ENCODE data around the gene P4HB.
"Not testable (repeated sequence)": the region's sequence is repeated elsewhere in the genome, so short reads cannot be mapped to it uniquely, and the experiment has no call there.

P4HB gene

DNA sequence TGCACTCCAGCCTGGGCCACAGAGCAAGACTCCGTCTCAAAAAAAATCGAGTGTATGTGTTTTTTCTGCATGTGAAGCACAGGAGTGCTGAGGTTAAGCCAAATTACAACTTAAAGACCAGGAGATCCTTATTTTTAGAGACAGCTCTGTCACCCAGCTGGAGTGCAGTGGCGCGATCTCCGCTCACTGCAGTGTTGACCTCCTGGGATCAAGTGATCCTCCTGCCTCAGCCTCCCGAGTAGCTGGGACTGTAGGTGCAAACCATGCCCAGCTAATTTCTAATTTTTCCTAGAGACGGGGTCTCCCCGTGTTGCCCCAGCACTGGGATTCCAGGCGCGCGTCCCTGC, 18.0 kb downstream of the P4HB start:
- Mint-ChIP-seq H3K27ac (no peak overlapping the region), H3K9me3 (no peaks in the 10 kb centered on the region), H3K4me3 (no peak overlapping the region), H3K27me3 (no peaks in the 10 kb centered on the region), H3K4me1 (ENCODE audit: low read depth) (peaks cover 40% of the 10 kb centered on the region), H3K36me3 (ENCODE audit: low read depth) (peaks cover 52% of the 10 kb centered on the region)
- intact Hi-C loops (cut with micrococcal nuclease) = no loop called here

DNA sequence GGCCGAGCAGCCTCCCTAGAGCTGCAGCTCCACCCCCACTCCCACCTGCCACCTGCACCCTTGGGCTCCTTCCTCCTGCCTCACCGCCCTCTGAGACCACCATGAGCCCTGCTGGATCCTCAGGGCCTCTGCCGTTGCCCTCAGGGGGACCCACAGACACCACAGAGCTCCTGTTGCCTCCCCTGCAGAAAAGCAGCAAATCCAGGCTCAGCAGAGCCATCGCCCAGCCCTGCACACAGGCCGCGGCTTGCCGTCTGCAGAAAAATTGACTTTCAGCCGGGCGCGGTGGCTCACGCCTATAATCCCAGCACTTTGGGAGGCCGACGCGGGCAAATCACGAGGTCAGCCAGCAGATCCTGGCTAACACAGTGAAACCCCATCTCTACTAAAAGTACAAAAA, 18.5 kb downstream of the P4HB start:
- intact Hi-C loops (cut with micrococcal nuclease) = no loop called here
- Mint-ChIP-seq H3K4me3 (no peak overlapping the region), H3K27ac (no peak overlapping the region), H3K36me3 (ENCODE audit: low read depth) (peaks cover 47% of the 10 kb centered on the region), H3K27me3 (no peaks in the 10 kb centered on the region), H3K9me3 (no peaks in the 10 kb centered on the region), H3K4me1 (ENCODE audit: low read depth) (peaks cover 44% of the 10 kb centered on the region)

DNA sequence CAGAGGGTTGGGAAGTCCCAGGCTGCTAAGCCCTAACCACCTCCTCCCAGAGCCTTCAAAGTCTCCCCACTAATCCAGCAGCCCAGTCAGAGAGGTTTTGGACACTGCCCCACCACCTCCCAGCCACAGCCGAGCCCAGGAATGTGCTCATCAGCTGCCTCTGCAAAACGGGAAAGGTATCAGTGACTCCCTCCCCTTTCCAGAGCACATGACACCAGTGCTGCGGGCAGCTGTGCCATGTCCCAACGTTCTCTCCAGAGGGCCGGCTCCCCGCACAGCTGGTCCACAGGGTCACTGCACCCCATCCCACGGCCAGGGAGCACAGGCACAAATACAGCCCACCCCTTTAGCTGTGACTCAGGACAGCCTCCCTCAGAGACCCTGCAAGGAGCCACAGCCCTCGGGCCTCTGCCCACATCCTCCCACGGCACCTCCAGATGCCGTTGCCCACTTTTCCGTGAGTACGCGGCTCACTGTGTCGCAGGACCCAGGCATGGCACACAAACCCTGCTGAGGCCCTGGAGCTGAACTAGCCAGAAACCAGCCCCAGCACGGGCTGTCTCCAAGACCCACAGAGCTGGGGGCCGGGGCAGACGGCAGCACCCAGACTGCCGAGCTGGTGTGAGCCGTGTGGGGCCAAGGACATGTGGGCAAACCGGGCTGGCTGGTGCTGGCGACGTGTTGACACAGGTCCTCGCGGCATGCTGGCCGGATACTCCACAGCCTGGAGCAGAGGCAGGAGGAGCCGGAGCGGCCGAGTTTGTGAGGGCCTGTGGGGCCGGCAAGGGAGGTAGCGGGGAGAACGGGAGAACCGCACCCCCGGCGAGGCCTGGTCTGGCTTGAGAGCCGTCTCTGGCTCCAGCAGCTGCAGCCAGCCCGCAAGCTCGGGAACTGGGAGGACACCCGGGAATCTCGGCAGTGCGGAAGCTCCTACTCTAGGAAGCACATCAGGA, 19.2 kb downstream of the P4HB start:
- intact Hi-C loops (cut with micrococcal nuclease) = no loop called here
- Mint-ChIP-seq H3K27me3 (no peaks in the 10 kb centered on the region), H3K27ac (no peak overlapping the region), H3K4me1 (ENCODE audit: low read depth) (peaks cover 50% of the 10 kb centered on the region), H3K4me3 (no peak overlapping the region), H3K36me3 (ENCODE audit: low read depth) (peaks cover 40% of the 10 kb centered on the region), H3K9me3 (no peaks in the 10 kb centered on the region)

DNA sequence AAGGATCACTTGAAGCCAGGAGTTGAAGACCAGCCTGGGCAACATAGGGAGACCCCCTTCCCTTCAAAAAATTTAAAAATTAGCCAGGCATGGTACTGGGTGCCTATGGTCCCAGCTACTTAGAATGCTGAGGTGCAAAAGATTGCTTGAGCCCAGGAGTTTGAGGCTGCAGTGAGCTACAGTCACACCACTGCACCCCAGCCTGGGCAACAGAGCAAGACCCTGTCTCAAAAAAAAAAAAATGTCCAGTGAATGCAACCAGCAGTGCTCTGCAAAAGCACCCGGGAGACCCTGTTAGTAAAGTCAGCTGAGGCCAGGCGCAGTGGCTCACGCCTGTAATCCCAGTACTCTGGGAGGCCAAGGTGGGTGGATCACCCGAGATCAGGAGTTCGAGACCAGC, 20.3 kb downstream of the P4HB start:
- intact Hi-C loops (cut with micrococcal nuclease); H3K9me3 Mint-ChIP-seq; H3K27ac Mint-ChIP-seq; H3K4me3 Mint-ChIP-seq; H3K27me3 Mint-ChIP-seq: not testable (repeated sequence)
- H3K36me3 Mint-ChIP-seq (ENCODE audit: low read depth) = peaks cover 29% of the 10 kb centered on the region
- peaks cover 55% of the 10 kb centered on the region for H3K4me1 Mint-ChIP-seq (ENCODE audit: low read depth)

DNA sequence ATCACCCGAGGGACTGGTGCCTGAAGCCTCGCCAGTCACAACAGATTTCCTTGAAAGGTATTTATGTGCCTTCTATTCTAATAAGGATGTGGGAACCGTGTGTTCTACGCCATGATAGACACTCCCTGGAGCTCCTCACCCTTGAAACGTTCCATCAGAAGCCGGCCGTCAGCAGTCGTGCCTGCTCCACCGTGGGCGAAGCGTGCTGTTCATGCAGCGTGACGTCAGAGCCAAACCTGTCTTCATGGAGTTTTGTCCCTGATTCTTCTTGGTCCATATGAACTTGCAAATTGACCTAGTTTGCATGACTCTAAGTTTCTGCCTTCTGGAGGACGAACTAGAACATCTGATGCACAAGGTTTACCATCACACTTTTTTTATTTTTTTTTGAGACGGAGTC, 21.0 kb downstream of the P4HB start:
- intact Hi-C loops (cut with micrococcal nuclease) = no loop called here
- H3K9me3 Mint-ChIP-seq = no peaks in the 10 kb centered on the region
- H3K27me3 Mint-ChIP-seq = no peaks in the 10 kb centered on the region
- peaks cover 51% of the 10 kb centered on the region for H3K4me1 Mint-ChIP-seq (ENCODE audit: low read depth)
- H3K36me3 Mint-ChIP-seq (ENCODE audit: low read depth) = peaks cover 22% of the 10 kb centered on the region
- H3K27ac Mint-ChIP-seq = no peak overlapping the region
- H3K4me3 Mint-ChIP-seq = no peak overlapping the region

DNA sequence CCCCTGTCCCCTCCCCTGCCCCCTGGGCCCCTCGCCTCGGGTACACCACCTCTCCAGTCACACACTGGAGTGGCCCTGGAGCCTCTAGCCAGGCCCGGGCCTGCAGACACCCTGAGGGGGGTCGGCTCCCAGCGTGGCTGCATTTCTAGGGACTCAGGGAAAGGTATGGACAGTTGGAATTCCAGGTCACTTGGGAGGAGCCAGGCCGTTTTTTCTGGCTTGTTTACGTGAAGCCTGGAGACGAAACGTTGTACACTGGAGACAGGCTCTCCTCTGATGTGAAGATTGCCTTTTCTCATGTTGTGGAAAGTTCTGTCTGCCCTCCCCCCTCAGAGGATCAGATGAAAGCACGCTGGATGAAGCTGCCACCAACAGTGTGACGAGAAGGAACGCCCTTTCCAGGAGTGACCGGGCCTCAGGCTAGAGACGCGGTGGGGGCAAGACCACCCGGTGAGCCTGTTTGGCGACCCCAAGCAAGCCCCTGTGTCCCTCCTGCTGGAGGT, 21.5 kb downstream of the P4HB start:
- Mint-ChIP-seq H3K4me1 (ENCODE audit: low read depth) (peaks cover 49% of the 10 kb centered on the region), H3K9me3 (no peaks in the 10 kb centered on the region), H3K27me3 (no peaks in the 10 kb centered on the region), H3K36me3 (ENCODE audit: low read depth) (peaks cover 17% of the 10 kb centered on the region), H3K27ac (no peak overlapping the region), H3K4me3 (no peak overlapping the region)
- intact Hi-C loops (cut with micrococcal nuclease) = no loop called here

DNA sequence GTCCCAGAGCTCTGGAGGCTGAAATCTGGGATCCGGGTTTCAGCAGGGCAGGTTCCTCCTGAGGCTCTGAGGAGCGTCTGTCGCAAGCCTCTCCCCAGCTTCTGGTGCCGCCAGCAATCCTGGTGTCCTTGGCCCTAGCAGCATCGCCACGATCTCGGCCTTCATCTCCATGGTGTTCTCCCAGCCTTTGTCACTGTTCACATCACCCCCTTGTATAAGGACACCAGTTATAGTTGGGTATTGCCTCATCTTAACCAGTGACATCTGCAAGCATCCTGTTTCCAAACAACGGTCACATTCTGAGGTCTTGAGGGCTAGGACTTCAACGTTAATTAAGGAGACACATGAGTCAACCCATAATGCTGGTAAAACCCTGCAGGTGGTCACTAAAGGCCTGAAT, 22.7 kb downstream of the P4HB start:
- Mint-ChIP-seq H3K36me3 (ENCODE audit: low read depth) (peaks cover 6% of the 10 kb centered on the region), H3K27me3 (no peaks in the 10 kb centered on the region), H3K4me3 (no peak overlapping the region), H3K27ac (no peak overlapping the region), H3K9me3 (no peaks in the 10 kb centered on the region), H3K4me1 (ENCODE audit: low read depth) (peaks cover 44% of the 10 kb centered on the region)
- intact Hi-C loops (cut with micrococcal nuclease) = no loop called here

DNA sequence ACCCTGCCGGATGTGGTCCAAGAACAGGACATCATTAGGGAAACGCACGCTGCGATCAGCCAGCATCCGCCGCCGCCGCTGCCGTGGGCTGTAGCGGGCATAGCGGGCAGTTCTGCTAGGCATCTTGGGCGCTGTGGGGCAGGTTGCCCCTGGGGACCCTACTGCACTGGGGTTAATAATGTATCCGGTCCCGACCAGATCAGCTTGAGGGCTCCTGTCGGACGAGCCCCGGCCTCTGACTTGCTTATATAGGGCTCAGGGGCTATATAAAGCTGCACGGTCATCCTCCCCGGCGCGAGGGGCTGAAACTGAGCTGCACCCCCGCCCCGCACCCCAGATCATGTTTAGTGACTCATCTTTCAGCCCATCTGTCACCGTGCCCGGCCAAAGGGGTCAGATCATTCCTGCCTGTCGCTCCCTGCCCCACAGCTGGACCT, 25.5 kb downstream of the P4HB start, which contains the start of gene PPP1R27:
TSS of gene PPP1R27 (minus strand) at position 220 of the 437 bp plus-strand sequence. CDS start at position 123, 97 bp downstream.
- Mint-ChIP-seq H3K4me3 (peak within 1 kb of the TSS; percentile 77), H3K27me3 (no peaks in the 10 kb centered on the region), H3K27ac (peak within 1 kb of the TSS; percentile 97), H3K9me3 (no peaks in the 10 kb centered on the region), H3K36me3 (ENCODE audit: low read depth) (peaks cover 15% of the 10 kb centered on the region), H3K4me1 (ENCODE audit: low read depth) (peaks cover 52% of the 10 kb centered on the region)
- intact Hi-C loops (cut with micrococcal nuclease) = no loop called here

DNA sequence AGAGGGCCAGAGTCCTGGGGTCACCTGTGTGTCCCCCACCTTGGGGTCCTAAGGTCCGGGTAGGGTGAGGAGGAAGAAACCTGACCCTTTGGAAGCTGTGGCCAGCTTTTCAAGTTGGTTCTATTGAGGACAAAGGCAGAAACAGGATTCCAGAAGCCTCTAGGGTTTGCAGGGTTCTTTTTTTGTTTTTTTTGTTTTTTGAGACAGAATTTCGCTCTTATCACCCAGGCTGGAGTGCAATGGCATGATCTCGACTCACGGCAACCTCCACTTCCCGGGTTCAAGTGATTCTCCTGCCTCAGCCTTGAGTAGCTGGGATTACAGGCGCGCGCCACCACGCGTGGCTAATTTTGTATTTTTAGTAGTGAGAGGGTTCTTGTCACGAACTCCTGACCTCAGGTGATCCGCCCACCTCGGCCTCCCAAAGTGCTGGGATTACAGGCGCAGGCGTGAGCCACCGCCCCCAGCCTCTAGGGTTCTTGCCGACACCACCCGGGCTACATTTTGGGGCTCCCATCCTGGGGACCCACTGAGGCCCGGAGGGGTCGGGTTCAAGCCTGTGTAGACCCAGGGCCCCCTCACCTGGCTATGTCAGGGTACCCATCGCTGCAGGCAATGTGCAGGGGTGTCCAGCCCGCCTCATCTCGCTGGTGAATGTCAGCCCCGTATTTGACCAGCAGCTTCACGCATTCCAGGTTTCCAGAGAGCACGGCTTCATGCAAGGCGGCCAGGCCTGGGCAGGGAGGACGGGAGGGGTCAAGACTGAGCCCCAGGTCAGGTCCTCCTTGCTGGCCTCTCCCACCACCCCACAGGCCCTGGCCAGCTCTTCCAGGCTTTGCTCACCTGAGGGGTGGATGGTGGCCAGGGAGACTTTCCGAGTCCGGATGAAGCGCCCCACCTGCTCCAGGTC, 26.2 kb downstream of the P4HB start:
- Mint-ChIP-seq H3K4me1 (ENCODE audit: low read depth) (peaks cover 58% of the 10 kb centered on the region), H3K27ac (peak overlapping the region; percentile 97), H3K36me3 (ENCODE audit: low read depth) (peaks cover 18% of the 10 kb centered on the region), H3K27me3 (no peaks in the 10 kb centered on the region), H3K9me3 (no peaks in the 10 kb centered on the region), H3K4me3 (peak overlapping the region; percentile 77)
- intact Hi-C loops (cut with micrococcal nuclease) = no loop called here

DNA sequence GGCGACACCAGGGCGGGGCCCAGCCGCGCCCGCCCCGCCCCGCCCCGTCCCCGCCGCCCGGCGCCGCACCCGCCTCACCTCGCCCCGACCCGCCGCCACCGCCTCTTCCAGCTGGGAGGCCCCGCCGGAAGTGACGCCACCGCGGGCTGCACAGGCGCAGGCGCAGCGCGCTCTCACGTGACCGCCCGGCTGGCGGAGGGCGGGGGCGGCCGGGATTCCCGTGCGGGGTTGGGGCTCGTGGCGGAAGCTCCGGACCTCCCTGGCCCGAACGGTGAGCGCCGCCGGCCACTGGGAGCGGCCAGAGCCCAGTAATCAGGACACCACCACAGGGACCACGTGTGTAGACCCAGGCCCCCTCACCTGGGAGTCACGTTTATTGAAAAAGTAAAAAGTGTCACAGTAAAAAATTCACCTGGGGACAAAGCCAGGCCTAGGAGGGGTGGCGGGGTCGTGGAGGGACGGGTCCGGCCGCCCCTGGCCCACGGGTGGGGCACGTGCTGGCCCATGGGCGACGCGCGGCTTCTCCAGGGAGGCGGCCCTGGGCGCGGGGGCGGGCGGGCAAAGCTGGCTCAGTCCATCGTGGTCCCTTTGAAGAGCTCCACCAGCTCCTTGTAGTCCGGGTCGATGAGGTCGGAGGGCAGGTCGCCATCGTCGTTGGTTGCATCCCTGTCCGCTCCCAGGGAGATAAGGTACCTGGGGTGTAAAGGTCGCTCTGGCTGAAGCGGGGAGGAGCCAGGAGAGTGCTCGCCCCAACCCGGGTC, 27.0 kb downstream of the P4HB start, which contains the start of gene MCRIP1:
TSS of gene MCRIP1 (minus strand) at position 132 of the 761 bp plus-strand sequence. CDS start 8,785 bp downstream, outside the sequence.
- Mint-ChIP-seq H3K4me1 (ENCODE audit: low read depth) (peaks cover 64% of the 10 kb centered on the region), H3K36me3 (ENCODE audit: low read depth) (peaks cover 18% of the 10 kb centered on the region), H3K9me3 (no peaks in the 10 kb centered on the region), H3K27me3 (no peaks in the 10 kb centered on the region), H3K27ac (peak within 1 kb of the TSS; percentile 97), H3K4me3 (peak within 1 kb of the TSS; percentile 90)
- intact Hi-C loops (cut with micrococcal nuclease) = no loop called here

DNA sequence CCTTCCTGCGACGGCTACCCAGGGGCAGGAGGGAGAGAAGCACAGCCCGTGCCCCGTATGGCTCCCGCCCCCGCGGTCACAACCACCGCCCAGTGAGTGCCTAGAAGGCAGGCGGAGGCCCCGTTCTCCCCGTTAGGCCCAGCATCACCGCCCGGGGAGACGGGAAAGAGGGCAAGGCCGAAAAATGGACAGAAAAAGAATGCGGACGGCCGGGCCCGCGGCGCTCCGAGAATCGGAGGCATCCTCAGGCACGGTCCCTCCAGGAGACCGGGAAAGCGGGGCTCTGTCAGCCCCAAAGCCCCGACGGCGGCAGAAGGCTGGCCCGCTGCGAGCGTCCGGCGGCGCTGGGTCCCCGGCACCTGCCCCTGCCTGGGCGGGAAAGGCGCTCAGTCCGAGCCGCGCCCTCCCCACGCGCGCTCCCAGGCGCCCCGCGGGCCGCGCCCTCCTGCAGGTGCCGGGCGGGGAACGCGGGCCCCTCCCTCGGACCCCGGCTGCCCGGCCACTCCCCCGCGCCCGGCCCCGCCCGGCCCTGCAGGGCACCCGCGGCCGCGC, 27.7 kb downstream of the P4HB start:
- H3K36me3 Mint-ChIP-seq (ENCODE audit: low read depth) = peaks cover 18% of the 10 kb centered on the region
- peak overlapping the region; percentile 90 for H3K4me3 Mint-ChIP-seq
- intact Hi-C loops (cut with micrococcal nuclease) = loop anchor here (1.0 kb wide), 1 partner anchor 10 kb away; no protein-coding TSS in a partner anchor
- H3K27me3 Mint-ChIP-seq = no peaks in the 10 kb centered on the region
- no peaks in the 10 kb centered on the region for H3K9me3 Mint-ChIP-seq
- peaks cover 61% of the 10 kb centered on the region for H3K4me1 Mint-ChIP-seq (ENCODE audit: low read depth)
- peak overlapping the region; percentile 97 for H3K27ac Mint-ChIP-seq

DNA sequence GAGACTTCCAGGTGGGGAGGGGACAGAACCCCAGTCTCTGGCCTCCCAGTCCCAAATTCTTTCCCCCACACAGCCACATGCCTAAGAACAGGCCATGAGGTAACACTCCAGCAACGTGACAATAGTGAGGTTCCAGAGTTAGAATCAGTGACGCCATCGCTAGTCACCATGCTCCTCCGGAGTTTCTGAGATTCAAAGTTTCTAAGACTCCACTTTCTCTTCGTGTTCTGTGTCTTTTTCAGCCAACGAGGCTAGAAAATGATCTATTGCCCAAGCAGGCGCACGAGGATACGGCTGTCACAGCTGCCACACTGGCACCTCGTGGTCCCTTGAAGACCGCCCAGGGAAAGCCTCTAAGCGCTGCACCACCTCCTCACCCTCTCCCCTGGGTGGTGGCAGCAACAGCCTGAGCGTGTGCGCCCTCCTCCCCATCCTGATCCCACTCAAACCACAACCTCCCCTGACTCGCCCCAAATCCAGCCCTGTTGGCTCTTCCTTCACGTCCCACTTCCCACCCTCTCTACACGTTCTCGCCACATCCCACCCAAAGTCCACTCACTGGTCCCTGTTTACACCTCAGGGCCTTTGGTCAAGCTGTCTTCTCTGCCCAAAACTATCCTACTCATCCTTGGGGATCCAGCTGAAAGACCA, 28.3 kb downstream of the P4HB start:
- H3K9me3 Mint-ChIP-seq = no peaks in the 10 kb centered on the region
- no peaks in the 10 kb centered on the region for H3K27me3 Mint-ChIP-seq
- intact Hi-C loops (cut with micrococcal nuclease) = loop anchor here (1.0 kb wide), 1 partner anchor 10 kb away; no protein-coding TSS in a partner anchor
- H3K27ac Mint-ChIP-seq = peak overlapping the region; percentile 97
- H3K4me1 Mint-ChIP-seq (ENCODE audit: low read depth) = peaks cover 55% of the 10 kb centered on the region
- peaks cover 18% of the 10 kb centered on the region for H3K36me3 Mint-ChIP-seq (ENCODE audit: low read depth)
- H3K4me3 Mint-ChIP-seq = peak overlapping the region; percentile 90
